Activated T-cell treated with anti-CD3 and anti-CD28 coated beads for 24 hours (primary cell): ENCODE data around the gene CARS2.
"Not testable (repeated sequence)": the region's sequence is repeated elsewhere in the genome, so short reads cannot be mapped to it uniquely, and the experiment has no call there.

Experiments
- DNase-seq: peaks from one replicate; pipeline ENCODE4 v3.0.0-alpha.2; 2020; ENCODE audit warnings: low read depth

Gene CARS2

GRCh38 chr13:110705826-110706569, at the start of gene CARS2:
TSS of gene CARS2 (minus strand) at chr13:110706116. CDS start at chr13:110706093, 23 bp downstream.
- DNase-seq: peak; percentile 93

- DNase-seq: no peak
Measured at GRCh38 chr13:110748271-110748670, 42.4 kb upstream of the CARS2 start.

GRCh38 chr13:110746438-110746837, 40.5 kb upstream of the CARS2 start:
- no peak for DNase-seq

- DNase-seq: no peak
Measured at GRCh38 chr13:110743687-110744086, 37.8 kb upstream of the CARS2 start.

GRCh38 chr13:110737555-110737954, 31.6 kb upstream of the CARS2 start:
- DNase-seq: no peak

GRCh38 chr13:110734561-110734960, 28.6 kb upstream of the CARS2 start:
- no peak for DNase-seq

GRCh38 chr13:110731072-110731471, 25.2 kb upstream of the CARS2 start:
- no peak for DNase-seq

GRCh38 chr13:110726726-110727125, 20.8 kb upstream of the CARS2 start:
- peak; percentile 53 for DNase-seq

GRCh38 chr13:110726153-110726552, 20.2 kb upstream of the CARS2 start:
- not testable (repeated sequence) for DNase-seq

GRCh38 chr13:110723598-110723997, 17.7 kb upstream of the CARS2 start:
- no peak for DNase-seq

- DNase-seq: no peak
Measured at GRCh38 chr13:110722971-110723370, 17.1 kb upstream of the CARS2 start.

- no peak for DNase-seq
Measured at GRCh38 chr13:110719036-110719710, 13.3 kb upstream of the CARS2 start.

GRCh38 chr13:110716247-110716515, 10.3 kb upstream of the CARS2 start:
- DNase-seq: no peak

GRCh38 chr13:110715395-110716246, 9.7 kb upstream of the CARS2 start:
- DNase-seq: peak; percentile 95

GRCh38 chr13:110714797-110715394, 9.0 kb upstream of the CARS2 start:
- peak; percentile 29 for DNase-seq

GRCh38 chr13:110713981-110714796, 8.3 kb upstream of the CARS2 start:
- DNase-seq: peak; percentile 51

- no peak for DNase-seq
Measured at GRCh38 chr13:110713642-110713952, 7.7 kb upstream of the CARS2 start, which contains the start of gene ING1. TSS of gene ING1 (plus strand) at chr13:110713700. CDS start at chr13:110714150, 450 bp downstream.

- DNase-seq: peak; percentile 100
Measured at GRCh38 chr13:110712849-110713641, 7.1 kb upstream of the CARS2 start.

- DNase-seq: peak; percentile 83
Measured at GRCh38 chr13:110712081-110712848, 6.3 kb upstream of the CARS2 start.
